IMR-90 (cell line): Measurements from ENCODE around the gene BTG4. TPM values are rescaled to one million over a fixed set of nuclear protein-coding genes. Genes with fewer than 3 reads are reported as not detected.

Source experiments
- ATAC-seq: fragments of 200-7000 bp; cut with Tn5 transposase; 2 replicates; pipeline ENCODE4 v1.9.1; 2020; ENCODE audit warnings: low read depth, mild to moderate bottlenecking, moderate library complexity
- BruUV-seq: library from RNA; stranded (reverse); fragments of 400-500 nt; replicated peaks from 2 replicates; lab custom pipeline; 2021; lab: Mats Ljungman, UMichigan
- CTCF ChIA-PET: fragments of 300-600 bp; formaldehyde crosslinking; extraction: SDS; loops from one replicate; lab custom pipeline; 2021; ENCODE audit warnings: antibody characterized with exemption; lab: Yijun Ruan, JAX
- POLR2A ChIA-PET: fragments of 300-600 bp; sonication (Branson Sonifier 250); formaldehyde crosslinking; loops from one replicate; lab custom pipeline; 2022; ENCODE audit warnings: antibody characterized with exemption; ENCODE audit not compliant: unreplicated experiment; lab: Charles Lee
- DNase-seq: peaks from one replicate; pipeline ENCODE4 v3.0.0; 2013
- H2AFZ ChIP-seq: replicated peaks from 2 replicates; pipeline ENCODE3; 2013; ENCODE audit warnings: low read length, mild to moderate bottlenecking; ENCODE audit not compliant: poor library complexity
- H2AK5ac ChIP-seq: 2 replicates; pipeline ENCODE4 v1.6.1; 2013; ENCODE audit warnings: low read depth, low read length, inconsistent platforms
- H2AK9ac ChIP-seq: replicated peaks from 2 replicates; pipeline ENCODE3; 2013; ENCODE audit warnings: mild to moderate bottlenecking, low read depth, low read length, moderate library complexity; ENCODE audit not compliant: poor library complexity
- H2BK120ac ChIP-seq: 2 replicates; pipeline ENCODE4 v1.6.1; 2013; ENCODE audit warnings: low read depth, low read length, inconsistent platforms
- H2BK15ac ChIP-seq: 3 replicates; pipeline ENCODE4 v1.6.1; 2013; ENCODE audit warnings: low read depth, low read length, inconsistent platforms
- H2BK20ac ChIP-seq: 2 replicates; pipeline ENCODE4 v1.6.1; 2013; ENCODE audit warnings: low read depth, mild to moderate bottlenecking, inconsistent platforms, low read length, moderate library complexity
- H2BK5ac ChIP-seq: 2 replicates; pipeline ENCODE4 v1.6.1; 2013; ENCODE audit warnings: mild to moderate bottlenecking, low read depth, low read length, inconsistent platforms; ENCODE audit not compliant: poor library complexity, severe bottlenecking
- H3K14ac ChIP-seq: replicated peaks from 2 replicates; pipeline ENCODE4 v1.6.1; 2013; ENCODE audit warnings: low read depth, low read length, inconsistent platforms
- H3K18ac ChIP-seq: 2 replicates; pipeline ENCODE4 v1.6.1; 2013; ENCODE audit warnings: low read depth, low read length, control low read depth
- H3K23ac ChIP-seq: 2 replicates; pipeline ENCODE4 v1.6.1; 2013; ENCODE audit warnings: low read depth, low read length, inconsistent platforms
- H3K27ac ChIP-seq: 2 replicates; pipeline ENCODE4 v1.5.1; 2013; ENCODE audit warnings: mild to moderate bottlenecking, control low read depth, low read length; ENCODE audit not compliant: insufficient read depth
- H3K27me3 ChIP-seq: 2 replicates; pipeline ENCODE4 v1.6.1; 2013; ENCODE audit warnings: low read length; ENCODE audit not compliant: control insufficient read depth, insufficient read depth
- H3K36me3 ChIP-seq: 2 replicates; pipeline ENCODE4 v1.6.1; 2013; ENCODE audit warnings: low read length, mixed read lengths; ENCODE audit not compliant: control insufficient read depth, insufficient read depth
- H3K4ac ChIP-seq: 2 replicates; pipeline ENCODE4 v1.6.1; 2013; ENCODE audit warnings: low read depth, low read length, inconsistent platforms
- H3K4me1 ChIP-seq: 2 replicates; pipeline ENCODE4 v1.6.1; 2013; ENCODE audit warnings: low read length, mixed read lengths; ENCODE audit not compliant: control insufficient read depth, insufficient read depth
- H3K4me2 ChIP-seq: 2 replicates; pipeline ENCODE4 v1.6.1; 2013; ENCODE audit warnings: low read depth, mild to moderate bottlenecking, control low read depth, low read length, moderate library complexity
- H3K4me3 ChIP-seq: 2 replicates; pipeline ENCODE4 v1.5.1; 2013; ENCODE audit warnings: low read depth, mild to moderate bottlenecking, control low read depth, low read length, moderate library complexity; ENCODE audit not compliant: insufficient read depth
- H3K56ac ChIP-seq: 2 replicates; pipeline ENCODE4 v1.6.1; 2013; ENCODE audit warnings: low read length, inconsistent platforms; ENCODE audit not compliant: insufficient read depth; ENCODE audit errors: extremely low read depth
- H3K79me1 ChIP-seq, 2 experiments: 2 replicates each; pipeline ENCODE4 v1.6.1; 2013; ENCODE audit warnings: low read length in 2 of 2, inconsistent platforms in 1 of 2, low read depth in 1 of 2
- H3K9ac ChIP-seq: 2 replicates; pipeline ENCODE4 v1.6.1; 2013; ENCODE audit warnings: low read depth, low read length, control low read depth
- H3K9me1 ChIP-seq: 2 replicates; pipeline ENCODE4 v1.6.1; 2013; ENCODE audit warnings: low read length, inconsistent platforms; ENCODE audit not compliant: insufficient read depth
- H3K9me3 ChIP-seq: 2 replicates; pipeline ENCODE4 v1.6.1; 2013; ENCODE audit warnings: low read length; ENCODE audit not compliant: control insufficient read depth, insufficient read depth
- H4K20me1 ChIP-seq: 2 replicates; pipeline ENCODE4 v1.6.1; 2013; ENCODE audit warnings: low read length, inconsistent platforms; ENCODE audit not compliant: insufficient read depth
- H4K5ac ChIP-seq: 2 replicates; pipeline ENCODE4 v1.6.1; 2013; ENCODE audit warnings: mild to moderate bottlenecking, low read depth, low read length, control low read depth
- H4K8ac ChIP-seq, 2 experiments: 2 replicates each; pipeline ENCODE4 v1.6.1; 2013; ENCODE audit warnings: low read depth in 2 of 2, low read length in 2 of 2, control low read depth in 1 of 2, inconsistent platforms in 1 of 2
- H4K91ac ChIP-seq: 2 replicates; pipeline ENCODE4 v1.6.1; 2013; ENCODE audit warnings: low read depth, low read length, inconsistent platforms; ENCODE audit not compliant: insufficient read depth
- BHLHE40 ChIP-seq: fragments of 150-350 bp; IDR thresholded peaks from 2 replicates; pipeline ENCODE4 v1.6.1; 2016; ENCODE audit warnings: mild to moderate bottlenecking, low read depth, low read length
- CHD1 ChIP-seq: IDR thresholded peaks from 2 replicates; pipeline ENCODE4 v1.6.1; 2012; ENCODE audit warnings: low read depth, low read length, improper control_type of control experiment
- ELK1 ChIP-seq: fragments of 150-350 bp; IDR thresholded peaks from 2 replicates; pipeline ENCODE4 v1.6.1; 2016; ENCODE audit warnings: low read depth, mild to moderate bottlenecking, low read length, moderate library complexity, borderline replicate concordance
- FOS ChIP-seq: fragments of 150-350 bp; IDR thresholded peaks from 2 replicates; pipeline ENCODE4 v1.6.1; 2016; ENCODE audit warnings: low read depth, low read length
- RCOR1 ChIP-seq: IDR thresholded peaks from 2 replicates; pipeline ENCODE4 v1.6.1; 2012; ENCODE audit warnings: mild to moderate bottlenecking, low read length, improper control_type of control experiment; ENCODE audit not compliant: insufficient replicate concordance
- WGBS, 2 experiments: methylation state at CpG; one replicate each; pipeline versions ENCODE4 v1.1.5 to v1.1.7; 2013; ENCODE audit warnings: missing lambda C conversion rate in 2 of 2; ENCODE audit not compliant: insufficient read length in 1 of 2; ENCODE audit errors: extremely low coverage in 2 of 2; 5-methylcytosine and 5-hydroxymethylcytosine counted together
- dilution Hi-C: fragments of 300-500 bp; cut with HindIII; formaldehyde crosslinking; loops from one replicate; pipeline ENCODE4 v1.14.3; 2018; ENCODE audit warnings: low sequenced_read_pairs; ENCODE audit not compliant: unreplicated experiment
- in situ Hi-C: fragments of 300-500 bp; cut with MboI; formaldehyde crosslinking; loops from 3 replicates; pipeline ENCODE4 v1.14.3; 2019; ENCODE audit warnings: low sequenced_read_pairs, inconsistent platforms, mixed read lengths
- intact Hi-C: fragments of 100-400 bp; cut with micrococcal nuclease; formaldehyde crosslinking; loops from 2 replicates; pipeline ENCODE4 v1.10.0; 2022
- polyA plus RNA-seq, 3 experiments: library from polyadenylated mRNA; depleted of rRNA; stranded (reverse); fragments of >200 nt; gene quantifications; 2 replicates each; pipeline ENCODE4 v1.2.3, GENCODE V29; 2012; ENCODE audit warnings: low replicate concordance in 1 of 3
- total RNA-seq: library from RNA; depleted of rRNA; stranded (reverse); fragments of >200 nt; gene quantifications from 2 replicates; pipeline ENCODE4 v1.2.3, GENCODE V29; 2012

BTG4 gene
- total and polyA plus RNA-seq, 2 of the 4 experiments (the other 2 are of a cell fraction) = not detected

GRCh38 chr11:111448414-111448813, 63.8 kb downstream of the BTG4 start:
- H2BK15ac ChIP-seq = no peak overlapping the region
- H3K56ac ChIP-seq = no peak overlapping the region
- no peaks in the 10 kb centered on the region for H3K79me1 ChIP-seq
- 60% methylated on average over 1 of the region's 8 CpGs; no CpG with 5 or more reads in 1 of the 2 experiments for WGBS, 2 experiments
- H4K91ac ChIP-seq = no peak overlapping the region
- CTCF ChIA-PET = no interaction called here
- in situ Hi-C loops (loop anchor here (5.0 to 25.0 kb wide), 3 partner anchors 166 to 1236 kb away; no protein-coding TSS in a partner anchor), intact Hi-C loops (loop anchor here (5.0 to 10.0 kb wide), 4 partner anchors 211 to 1244 kb away; no protein-coding TSS in a partner anchor), dilution Hi-C loops (no loop called here)
- no peak overlapping the region for H2BK5ac ChIP-seq
- no peak overlapping the region for H4K8ac ChIP-seq
- no peaks in the 10 kb centered on the region for H3K9me3 ChIP-seq
- H3K23ac ChIP-seq = no peak overlapping the region
- no peak overlapping the region for H4K5ac ChIP-seq
- H3K4me1 ChIP-seq = peaks cover 1% of the 10 kb centered on the region; the same call in 1 of the 2 replicates
- H3K4ac ChIP-seq = no peak overlapping the region
- H2AK9ac ChIP-seq = no peak overlapping the region
- H3K4me2 ChIP-seq = no peak overlapping the region
- no peaks in the 10 kb centered on the region for H4K20me1 ChIP-seq
- no peak overlapping the region for H3K14ac ChIP-seq
- no peak for ATAC-seq
- H3K27ac ChIP-seq = no peak overlapping the region
- H3K36me3 ChIP-seq = no peaks in the 10 kb centered on the region
- no peak overlapping the region for H3K4me3 ChIP-seq
- no peak overlapping the region for H2AK5ac ChIP-seq
- no peak overlapping the region for H3K18ac ChIP-seq
- POLR2A ChIA-PET = no interaction called here
- no peak overlapping the region for H2BK20ac ChIP-seq
- no peak overlapping the region for H3K9ac ChIP-seq
- TF ChIP-seq BHLHE40 (no peak), RCOR1 (no peak), FOS (no peak), CHD1 (no peak), ELK1 (no peak)
- H2BK120ac ChIP-seq = no peak overlapping the region
- no peaks in the 10 kb centered on the region; the same call in 1 of the 2 replicates for H3K27me3 ChIP-seq
- H3K9me1 ChIP-seq = no peaks in the 10 kb centered on the region
- no peak overlapping the region for H2AFZ ChIP-seq
- BruUV-seq = no TSS peak
- DNase-seq = no peak
